ENCODE results near the gene SPOCD1.

The SPOCD1 gene

DNA sequence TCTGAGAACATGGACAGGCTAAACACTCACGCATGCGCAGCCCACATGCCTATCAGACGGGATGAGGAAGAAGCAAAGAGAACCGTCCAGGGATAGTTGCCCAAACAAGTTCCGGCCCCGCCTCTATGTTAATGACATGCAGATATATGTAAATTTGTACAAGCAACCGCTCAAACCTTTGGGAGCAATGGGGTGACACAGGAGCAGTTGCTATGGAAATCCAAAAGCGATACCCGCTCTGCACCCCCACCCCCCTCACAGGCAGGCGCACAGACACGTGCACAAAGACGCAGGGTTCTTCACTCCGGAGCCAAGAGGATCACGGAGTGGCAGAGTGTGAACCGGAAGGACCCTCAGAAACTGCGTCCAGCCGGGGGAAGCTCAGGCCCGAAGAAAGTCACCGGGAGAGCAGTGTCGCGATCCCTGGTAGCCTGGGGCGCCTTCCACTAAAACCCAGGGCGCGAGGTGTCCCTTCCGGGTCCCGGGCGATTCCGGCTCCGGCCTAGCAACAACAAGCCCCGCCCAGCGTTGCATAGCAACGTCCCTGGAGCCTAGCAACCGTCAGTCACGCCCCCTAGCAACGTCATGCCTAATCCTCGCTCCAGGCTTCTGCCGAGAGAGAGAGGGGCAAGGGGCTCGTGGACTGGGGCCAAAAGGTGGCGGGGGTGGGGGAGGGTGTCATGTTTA is 27.5 kb downstream of the SPOCD1 start:
- Histone ChIP-seq H3K36me3 (ENCODE audit: control insufficient read depth, insufficient read depth, low read length) (no peaks in the 10 kb centered on the region), H3K18ac (ENCODE audit: low read length) (peak overlapping the region; percentile 91), H4K5ac (ENCODE audit: low read length) (no peak overlapping the region), H2BK5ac (ENCODE audit: low read length) (peak overlapping the region; percentile 81), H3K4me1 (ENCODE audit: control insufficient read depth, low read depth, low read length) (peaks cover 4% of the 10 kb centered on the region), H4K8ac (ENCODE audit: low read depth, low read length) (no peak overlapping the region), H2BK15ac (replicated peaks; ENCODE audit: low read depth) (no peak overlapping the region), H3K79me1 (ENCODE audit: low read length) (no peaks in the 10 kb centered on the region), H3K4me3 (ENCODE audit: low read length) (peak overlapping the region; percentile 61), H3K56ac (ENCODE audit: low read length) (peak overlapping the region; percentile 89), H3K27me3 (ENCODE audit: insufficient read depth, low read length, poor library complexity) (no peaks in the 10 kb centered on the region), H3K23ac (ENCODE audit: low read length) (peak overlapping the region; percentile 3), H2AK5ac (ENCODE audit: low read length) (peak overlapping the region; percentile 64), H3K79me2 (ENCODE audit: control insufficient read depth, insufficient read depth, low read length) (no peaks in the 10 kb centered on the region), H3K9ac (ENCODE audit: low read length) (peak overlapping the region; percentile 85), H3K27ac (ENCODE audit: low read depth, low read length) (peak overlapping the region; percentile 46), H3K4ac (ENCODE audit: low read depth, low read length) (no peak overlapping the region), H3K4me2 (ENCODE audit: low read length) (peak overlapping the region; percentile 99), H2BK120ac (ENCODE audit: low read depth, low read length) (no peak overlapping the region)
- peak; percentile 96 for DNase-seq
- WGBS (ENCODE audit: extremely low coverage, insufficient coverage, low lambda C conversion rate) = no CpG with 5 or more reads among the region's 39 CpGs

DNA sequence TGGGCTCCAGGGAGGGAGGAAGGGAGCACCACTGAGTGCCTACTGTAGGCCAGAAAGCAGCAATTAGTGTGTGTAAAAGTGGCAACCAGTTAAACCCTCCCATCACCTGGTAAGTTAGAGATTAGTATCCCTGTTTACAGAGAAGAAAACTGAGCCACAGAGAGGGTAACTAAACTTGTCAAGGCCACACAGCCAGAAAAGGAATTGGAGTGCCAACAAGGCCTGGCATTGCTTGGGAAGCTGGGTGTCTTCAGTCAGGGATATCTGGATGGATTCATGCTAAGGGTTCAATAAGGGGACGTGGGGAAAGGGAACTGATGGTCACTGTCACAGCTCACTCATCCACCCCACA is 28.1 kb downstream of the SPOCD1 start:
- Histone ChIP-seq H3K4ac (ENCODE audit: low read depth, low read length) (no peak overlapping the region), H2BK120ac (ENCODE audit: low read depth, low read length) (no peak overlapping the region), H2BK15ac (replicated peaks; ENCODE audit: low read depth) (no peak overlapping the region), H3K27me3 (ENCODE audit: insufficient read depth, low read length, poor library complexity) (no peaks in the 10 kb centered on the region), H3K9ac (ENCODE audit: low read length) (peak overlapping the region; percentile 85), H3K36me3 (ENCODE audit: control insufficient read depth, insufficient read depth, low read length) (no peaks in the 10 kb centered on the region), H3K18ac (ENCODE audit: low read length) (no peak overlapping the region), H2BK5ac (ENCODE audit: low read length) (no peak overlapping the region), H3K23ac (ENCODE audit: low read length) (no peak overlapping the region), H3K27ac (ENCODE audit: low read depth, low read length) (no peak overlapping the region), H3K4me3 (ENCODE audit: low read length) (no peak overlapping the region), H3K4me2 (ENCODE audit: low read length) (peak overlapping the region; percentile 70), H4K8ac (ENCODE audit: low read depth, low read length) (no peak overlapping the region), H3K56ac (ENCODE audit: low read length) (peak overlapping the region; percentile 89), H2AK5ac (ENCODE audit: low read length) (peak overlapping the region; percentile 64), H3K4me1 (ENCODE audit: control insufficient read depth, low read depth, low read length) (peaks cover 6% of the 10 kb centered on the region), H3K79me2 (ENCODE audit: control insufficient read depth, insufficient read depth, low read length) (no peaks in the 10 kb centered on the region), H4K5ac (ENCODE audit: low read length) (no peak overlapping the region), H3K79me1 (ENCODE audit: low read length) (no peaks in the 10 kb centered on the region)
- WGBS (ENCODE audit: extremely low coverage, insufficient coverage, low lambda C conversion rate) = no CpG with 5 or more reads among the region's 1 CpG
- no peak for DNase-seq

DNA sequence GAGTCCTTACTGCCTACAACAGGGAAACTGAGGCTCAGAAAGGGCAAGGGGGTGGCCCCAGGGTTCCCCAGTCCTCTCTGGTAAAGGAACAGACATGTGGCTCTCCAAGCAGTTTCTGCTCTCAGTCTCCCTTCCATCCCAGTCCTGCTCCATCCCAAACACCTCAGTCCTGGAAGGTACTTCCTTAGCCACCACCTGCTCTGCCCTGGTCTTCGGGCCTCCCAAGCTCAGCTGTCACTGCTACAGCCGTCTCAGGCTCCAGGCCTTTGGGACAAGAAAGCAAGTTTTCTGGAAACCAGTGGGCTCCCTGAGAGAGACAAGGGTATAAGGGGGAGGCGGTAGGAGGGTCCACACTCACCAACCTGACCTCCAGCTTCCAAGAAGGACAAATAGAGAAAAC is 28.6 kb downstream of the SPOCD1 start:
- H3K27me3 ChIP-seq (ENCODE audit: insufficient read depth, low read length, poor library complexity) = no peaks in the 10 kb centered on the region
- H3K9ac ChIP-seq (ENCODE audit: low read length) = no peak overlapping the region
- WGBS (ENCODE audit: extremely low coverage, insufficient coverage, low lambda C conversion rate) = no CpG with 5 or more reads among the region's 3 CpGs
- H3K23ac ChIP-seq (ENCODE audit: low read length) = no peak overlapping the region
- no peak overlapping the region for H2BK120ac ChIP-seq (ENCODE audit: low read depth, low read length)
- H3K4me2 ChIP-seq (ENCODE audit: low read length) = no peak overlapping the region
- H3K79me1 ChIP-seq (ENCODE audit: low read length) = no peaks in the 10 kb centered on the region
- H4K5ac ChIP-seq (ENCODE audit: low read length) = no peak overlapping the region
- H3K4ac ChIP-seq (ENCODE audit: low read depth, low read length) = no peak overlapping the region
- no peaks in the 10 kb centered on the region for H3K79me2 ChIP-seq (ENCODE audit: control insufficient read depth, insufficient read depth, low read length)
- no peak overlapping the region for H3K56ac ChIP-seq (ENCODE audit: low read length)
- no peak overlapping the region for H2BK15ac ChIP-seq (replicated peaks; ENCODE audit: low read depth)
- no peak overlapping the region for H2AK5ac ChIP-seq (ENCODE audit: low read length)
- H3K4me1 ChIP-seq (ENCODE audit: control insufficient read depth, low read depth, low read length) = peaks cover 11% of the 10 kb centered on the region
- no peak overlapping the region for H3K4me3 ChIP-seq (ENCODE audit: low read length)
- H2BK5ac ChIP-seq (ENCODE audit: low read length) = no peak overlapping the region
- H3K18ac ChIP-seq (ENCODE audit: low read length) = no peak overlapping the region
- H4K8ac ChIP-seq (ENCODE audit: low read depth, low read length) = no peak overlapping the region
- H3K27ac ChIP-seq (ENCODE audit: low read depth, low read length) = no peak overlapping the region
- H3K36me3 ChIP-seq (ENCODE audit: control insufficient read depth, insufficient read depth, low read length) = no peaks in the 10 kb centered on the region
- DNase-seq = no peak

DNA sequence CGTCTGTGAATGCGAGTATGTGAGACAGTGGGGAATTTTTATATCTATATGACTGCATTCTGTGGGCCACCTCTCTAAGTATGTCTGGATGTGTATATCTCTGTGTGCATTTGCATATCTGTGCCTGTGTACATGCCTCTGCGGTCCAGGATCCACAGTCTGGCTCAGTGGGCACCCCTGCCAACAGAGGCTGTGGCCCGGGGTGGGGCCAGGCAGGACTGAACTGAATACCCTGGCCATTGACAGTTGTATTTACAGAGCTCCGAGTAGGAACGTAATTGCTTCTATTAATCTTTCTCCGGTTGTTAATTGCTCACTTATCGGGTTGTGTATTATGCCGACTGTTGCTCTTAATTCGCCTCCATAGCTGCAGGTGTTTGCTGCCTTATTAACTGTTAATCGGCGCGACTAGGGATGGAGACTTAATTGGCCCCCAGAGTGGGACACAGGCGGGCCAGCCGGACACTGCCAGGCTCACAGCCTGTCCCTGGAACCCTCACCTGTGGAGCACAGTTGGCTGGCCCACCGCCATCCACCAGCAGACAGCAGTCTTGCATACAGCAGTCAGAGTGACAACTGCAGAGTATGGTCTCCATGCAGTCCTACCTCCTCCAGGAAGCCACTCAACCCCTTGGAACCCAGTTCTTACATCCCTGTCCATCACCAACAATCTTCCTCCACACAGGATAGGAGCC is 29.3 kb downstream of the SPOCD1 start:
- Histone ChIP-seq H3K36me3 (ENCODE audit: control insufficient read depth, insufficient read depth, low read length) (no peaks in the 10 kb centered on the region), H3K79me1 (ENCODE audit: low read length) (no peaks in the 10 kb centered on the region), H3K4me3 (ENCODE audit: low read length) (no peak overlapping the region), H3K79me2 (ENCODE audit: control insufficient read depth, insufficient read depth, low read length) (no peaks in the 10 kb centered on the region), H2AK5ac (ENCODE audit: low read length) (no peak overlapping the region), H2BK15ac (replicated peaks; ENCODE audit: low read depth) (no peak overlapping the region), H3K4ac (ENCODE audit: low read depth, low read length) (no peak overlapping the region), H3K23ac (ENCODE audit: low read length) (no peak overlapping the region), H3K27ac (ENCODE audit: low read depth, low read length) (no peak overlapping the region), H3K9ac (ENCODE audit: low read length) (no peak overlapping the region), H4K8ac (ENCODE audit: low read depth, low read length) (no peak overlapping the region), H4K5ac (ENCODE audit: low read length) (no peak overlapping the region), H3K4me1 (ENCODE audit: control insufficient read depth, low read depth, low read length) (peaks cover 14% of the 10 kb centered on the region), H2BK120ac (ENCODE audit: low read depth, low read length) (no peak overlapping the region), H3K56ac (ENCODE audit: low read length) (no peak overlapping the region), H2BK5ac (ENCODE audit: low read length) (no peak overlapping the region), H3K4me2 (ENCODE audit: low read length) (no peak overlapping the region), H3K18ac (ENCODE audit: low read length) (no peak overlapping the region), H3K27me3 (ENCODE audit: insufficient read depth, low read length, poor library complexity) (no peaks in the 10 kb centered on the region)
- no CpG with 5 or more reads among the region's 16 CpGs for WGBS (ENCODE audit: extremely low coverage, insufficient coverage, low lambda C conversion rate)
- no peak for DNase-seq

DNA sequence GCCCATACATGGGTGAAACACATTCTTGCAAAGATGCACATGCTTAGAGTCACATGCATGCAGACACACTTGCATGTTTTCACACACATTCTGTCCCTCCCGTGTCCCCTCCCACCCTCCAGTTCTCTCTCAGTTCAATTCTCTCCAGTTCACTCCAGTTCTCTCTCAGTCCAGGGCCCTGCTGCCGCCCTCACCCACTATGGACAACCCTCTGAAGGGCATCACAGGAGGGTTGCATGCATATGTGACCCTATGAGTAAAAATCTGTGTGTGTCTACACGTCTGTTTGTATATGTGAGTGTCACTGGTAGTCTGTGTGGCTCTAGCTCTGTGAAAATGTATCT is 29.9 kb downstream of the SPOCD1 start:
- H3K27ac ChIP-seq (ENCODE audit: low read depth, low read length) = no peak overlapping the region
- no CpG with 5 or more reads among the region's 3 CpGs for WGBS (ENCODE audit: extremely low coverage, insufficient coverage, low lambda C conversion rate)
- DNase-seq = no peak
- H3K79me1 ChIP-seq (ENCODE audit: low read length) = no peaks in the 10 kb centered on the region
- H2BK120ac ChIP-seq (ENCODE audit: low read depth, low read length) = no peak overlapping the region
- H2BK5ac ChIP-seq (ENCODE audit: low read length) = no peak overlapping the region
- H3K9ac ChIP-seq (ENCODE audit: low read length) = no peak overlapping the region
- peaks cover 17% of the 10 kb centered on the region for H3K4me1 ChIP-seq (ENCODE audit: control insufficient read depth, low read depth, low read length)
- H3K23ac ChIP-seq (ENCODE audit: low read length) = no peak overlapping the region
- no peaks in the 10 kb centered on the region for H3K36me3 ChIP-seq (ENCODE audit: control insufficient read depth, insufficient read depth, low read length)
- no peak overlapping the region for H4K5ac ChIP-seq (ENCODE audit: low read length)
- no peak overlapping the region for H3K4me2 ChIP-seq (ENCODE audit: low read length)
- no peak overlapping the region for H3K4ac ChIP-seq (ENCODE audit: low read depth, low read length)
- no peaks in the 10 kb centered on the region for H3K79me2 ChIP-seq (ENCODE audit: control insufficient read depth, insufficient read depth, low read length)
- no peak overlapping the region for H3K4me3 ChIP-seq (ENCODE audit: low read length)
- H3K56ac ChIP-seq (ENCODE audit: low read length) = no peak overlapping the region
- H2AK5ac ChIP-seq (ENCODE audit: low read length) = peak overlapping the region; percentile 49
- H2BK15ac ChIP-seq (replicated peaks; ENCODE audit: low read depth) = no peak overlapping the region
- no peaks in the 10 kb centered on the region for H3K27me3 ChIP-seq (ENCODE audit: insufficient read depth, low read length, poor library complexity)
- no peak overlapping the region for H3K18ac ChIP-seq (ENCODE audit: low read length)
- no peak overlapping the region for H4K8ac ChIP-seq (ENCODE audit: low read depth, low read length)
